GM12891 (cell line): ENCODE results near the gene SMIM21.

Source experiments
- DNase-seq: peaks from one replicate; pipeline ENCODE4 v3.0.0; 2011; ENCODE audit warnings: low spot score; ENCODE audit not compliant: insufficient read length
- FAIRE-seq: peaks from 2 replicates; lab custom pipeline; 2011; peaks lifted over from hg19 to GRCh38; lab: Jason Lieb, UNC
- PAX5 ChIP-seq: IDR thresholded peaks from 2 replicates; pipeline ENCODE4 v1.6.1; 2011; ENCODE audit warnings: low read length, moderate library complexity, mild to moderate bottlenecking; ENCODE audit not compliant: insufficient read depth, severe bottlenecking
- POLR2A ChIP-seq: IDR thresholded peaks from 2 replicates; pipeline ENCODE4 v1.6.1; 2011; ENCODE audit warnings: low read depth, low read length, control low read depth
- POLR2AphosphoS5 ChIP-seq: IDR thresholded peaks from 2 replicates; pipeline ENCODE4 v1.6.1; 2011; ENCODE audit warnings: low read depth, low read length, control low read depth
- POU2F2 ChIP-seq: IDR thresholded peaks from 2 replicates; pipeline ENCODE4 v1.6.1; 2011; ENCODE audit warnings: low read depth, mild to moderate bottlenecking, control low read depth, low read length, moderate library complexity
- SPI1 ChIP-seq: IDR thresholded peaks from 2 replicates; pipeline ENCODE4 v1.6.1; 2011; ENCODE audit warnings: low read depth, low read length, control low read depth
- TAF1 ChIP-seq: IDR thresholded peaks from 2 replicates; pipeline ENCODE4 v1.6.1; 2011; ENCODE audit warnings: low read depth, low read length, control low read depth

SMIM21 gene

DNA sequence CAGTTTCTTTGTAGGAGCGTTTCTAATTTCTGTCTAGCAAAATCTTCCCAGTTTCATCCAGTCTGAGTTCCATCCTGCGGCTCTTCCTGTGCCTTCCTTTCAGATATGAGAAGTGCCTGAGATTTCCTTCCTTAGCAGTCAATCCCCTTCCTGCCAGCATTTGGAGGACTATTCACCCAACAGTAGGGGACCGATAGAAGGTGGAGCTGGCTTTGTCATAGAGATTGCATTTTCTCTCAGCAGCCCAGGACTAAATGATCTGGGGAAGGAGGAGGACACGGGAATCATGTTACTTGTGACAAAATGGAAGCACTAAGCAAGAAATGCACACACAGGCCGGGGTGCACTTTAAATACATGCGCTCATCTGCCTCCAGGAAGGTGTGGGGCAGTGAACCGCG lies 5.6 kb upstream of the SMIM21 start:
- DNase-seq (no peak), FAIRE-seq (no peak)
- TF ChIP-seq POLR2A (no peak), POLR2AphosphoS5 (no peak)

DNA sequence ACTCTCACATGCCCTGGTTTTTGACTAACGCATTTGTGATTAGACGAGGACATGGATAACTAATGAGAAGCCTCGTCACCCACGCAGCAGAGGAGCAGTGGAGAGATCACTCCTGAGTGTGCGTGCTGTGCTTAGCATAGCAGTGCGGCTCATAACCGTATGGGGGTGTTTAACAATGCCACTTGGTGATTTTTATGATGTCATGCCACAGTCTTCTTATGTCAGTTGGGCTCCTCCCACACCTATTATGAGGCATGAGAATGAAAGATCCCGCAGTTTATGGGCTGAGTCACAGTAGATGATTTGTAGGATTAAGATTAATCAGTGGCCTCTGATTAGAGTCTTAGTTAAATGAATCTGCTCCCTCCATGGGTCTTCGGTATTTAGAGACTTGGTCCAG lies 2.5 kb upstream of the SMIM21 start:
- DNase-seq, result no peak
- FAIRE-seq, result no peak
- TF ChIP-seq SPI1, result no peak
- no peak for TF ChIP-seq POLR2AphosphoS5
- no peak for TF ChIP-seq PAX5
- no peak for TF ChIP-seq POU2F2
- TF ChIP-seq POLR2A, result no peak
- TF ChIP-seq TAF1, result no peak

DNA sequence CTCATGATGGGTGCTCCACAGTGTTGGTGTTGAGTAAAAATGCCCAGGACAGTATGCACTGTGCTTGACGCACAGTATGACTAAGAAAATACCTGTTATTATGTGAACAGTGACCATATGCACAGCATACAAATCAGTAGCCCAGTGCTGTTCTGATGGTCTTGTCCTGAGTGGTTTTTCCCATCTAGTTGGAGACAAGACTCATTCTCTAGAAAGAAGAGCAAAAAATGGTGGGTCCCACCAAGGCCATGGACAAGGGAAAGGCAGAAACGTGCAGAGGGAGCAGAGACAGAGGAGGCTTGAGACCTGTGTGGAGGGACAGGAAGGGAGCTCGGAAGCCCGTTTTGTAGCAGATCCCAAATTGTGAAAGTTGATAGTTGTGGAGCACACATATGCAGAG lies 987 bp upstream of the SMIM21 start:
- no peak for DNase-seq
- TF ChIP-seq TAF1, result no peak
- FAIRE-seq, result no peak

DNA sequence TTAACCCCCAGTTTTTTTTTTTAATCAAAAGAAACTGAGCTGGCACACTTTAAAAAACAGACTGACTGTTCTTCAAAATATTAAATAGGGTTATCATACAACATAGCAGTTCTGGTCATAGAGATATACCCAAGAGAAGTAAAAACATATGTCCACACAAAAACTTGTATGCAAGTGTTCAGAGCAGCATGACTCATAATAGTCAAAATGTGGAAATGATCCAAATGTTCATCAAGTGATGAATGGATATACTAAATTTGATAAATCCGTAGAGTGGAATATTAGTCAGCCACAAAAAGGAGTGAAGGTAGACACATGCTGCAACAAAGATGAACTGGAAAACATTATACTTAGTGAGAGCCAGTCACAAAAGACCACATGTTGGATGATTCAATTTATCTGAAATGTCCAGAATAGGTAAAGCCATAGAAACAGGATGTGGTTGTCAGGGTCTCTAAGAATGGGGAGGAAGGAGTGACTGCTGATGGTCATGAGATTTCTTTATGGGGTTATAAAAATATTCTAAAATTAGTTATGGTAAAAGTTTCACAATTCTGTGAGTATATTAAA lies 5.1 kb downstream of the SMIM21 start:
- DNase-seq, result no peak
- no peak for TF ChIP-seq POLR2AphosphoS5
- no peak for TF ChIP-seq SPI1
- no peak for TF ChIP-seq POLR2A
- no peak for TF ChIP-seq POU2F2
- no peak for TF ChIP-seq TAF1
- TF ChIP-seq PAX5, result no peak
- no peak for FAIRE-seq

DNA sequence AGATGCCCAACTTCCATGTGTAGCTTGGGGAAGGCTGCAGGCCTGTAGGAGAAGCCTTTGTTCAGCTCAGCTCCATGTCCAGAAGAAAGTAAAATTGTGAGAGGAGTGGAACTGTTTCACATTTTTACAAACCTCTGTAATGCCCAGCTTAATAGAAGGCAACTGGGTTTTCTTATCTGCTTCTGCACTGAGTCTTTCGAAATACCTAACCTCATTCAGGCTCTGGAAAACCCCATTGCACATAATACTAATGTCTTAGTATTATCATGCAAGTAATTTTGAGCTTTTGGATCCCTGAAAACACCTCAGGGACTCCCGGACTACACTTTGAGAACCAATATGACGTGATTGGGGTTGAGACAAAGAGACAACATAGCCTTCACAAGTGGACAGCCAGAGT lies 5.8 kb downstream of the SMIM21 start:
- no peak for FAIRE-seq
- DNase-seq, result no peak

DNA sequence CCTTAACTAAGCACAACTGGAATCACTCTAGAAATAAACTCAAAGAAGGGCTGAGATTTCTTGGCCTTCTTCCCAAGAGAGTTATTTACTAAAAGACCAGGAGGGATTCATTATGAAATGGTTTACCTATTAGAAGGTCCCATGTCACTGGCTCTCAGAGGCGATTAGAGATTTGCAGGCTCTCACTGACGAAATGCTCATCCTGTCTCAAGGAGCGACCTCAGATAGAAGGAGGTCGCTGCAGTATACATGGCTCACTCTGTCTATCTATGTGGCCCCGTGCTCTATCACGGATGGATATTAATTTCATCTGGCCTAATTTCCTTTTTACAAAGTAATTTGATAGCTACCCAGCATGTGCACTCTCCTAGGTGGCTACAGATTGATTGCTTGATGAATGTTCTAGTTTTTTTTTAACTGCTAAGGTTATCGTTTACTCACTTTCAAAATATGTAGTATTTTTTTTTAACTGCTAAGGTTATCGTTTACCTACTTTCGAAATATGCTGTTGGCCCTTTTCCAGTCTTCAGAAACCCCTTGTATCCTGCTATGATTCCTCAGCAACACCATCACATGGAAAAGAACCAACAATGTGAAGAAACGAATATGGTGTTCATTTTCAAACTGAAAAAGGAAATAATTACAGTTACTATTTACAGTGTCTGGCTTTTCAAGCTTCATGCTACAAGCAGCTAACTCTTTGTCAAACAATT lies 9.1 kb downstream of the SMIM21 start:
- TF ChIP-seq POLR2A, result no peak
- TF ChIP-seq POLR2AphosphoS5, result no peak
- no peak for TF ChIP-seq POU2F2
- TF ChIP-seq PAX5, result no peak
- no peak for TF ChIP-seq TAF1
- DNase-seq (no peak), FAIRE-seq (no peak)

More for the DNA sequence above, 5.8 kb downstream of the SMIM21 start:
- no peak for TF ChIP-seq TAF1
- TF ChIP-seq POLR2AphosphoS5, result no peak
- no peak for TF ChIP-seq SPI1
- TF ChIP-seq POU2F2, result no peak
- TF ChIP-seq POLR2A, result no peak
- no peak for TF ChIP-seq PAX5

DNA sequence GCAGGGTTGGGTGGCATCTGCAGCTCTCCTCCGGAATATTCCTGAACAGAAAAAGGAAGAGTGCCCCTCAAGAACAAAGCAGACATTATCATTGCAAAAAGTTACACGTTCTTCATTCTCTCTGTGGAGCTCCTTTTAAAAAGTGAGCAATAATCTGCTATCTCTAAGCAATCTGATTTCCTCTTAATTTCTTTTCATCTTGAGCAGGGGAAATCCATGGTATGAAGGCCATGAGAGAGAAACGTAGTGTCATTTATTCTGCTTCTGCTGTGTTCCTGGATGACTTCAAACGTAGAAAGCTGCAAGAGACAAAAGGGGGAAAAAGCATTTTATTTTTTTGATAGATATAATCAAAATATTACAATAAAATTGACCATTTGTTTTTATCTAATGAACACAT lies 16.9 kb downstream of the SMIM21 start:
- TF ChIP-seq POU2F2, result no peak
- no peak for TF ChIP-seq TAF1
- TF ChIP-seq POLR2AphosphoS5, result no peak
- TF ChIP-seq SPI1, result no peak
- TF ChIP-seq POLR2A, result no peak
- no peak for TF ChIP-seq PAX5

DNA sequence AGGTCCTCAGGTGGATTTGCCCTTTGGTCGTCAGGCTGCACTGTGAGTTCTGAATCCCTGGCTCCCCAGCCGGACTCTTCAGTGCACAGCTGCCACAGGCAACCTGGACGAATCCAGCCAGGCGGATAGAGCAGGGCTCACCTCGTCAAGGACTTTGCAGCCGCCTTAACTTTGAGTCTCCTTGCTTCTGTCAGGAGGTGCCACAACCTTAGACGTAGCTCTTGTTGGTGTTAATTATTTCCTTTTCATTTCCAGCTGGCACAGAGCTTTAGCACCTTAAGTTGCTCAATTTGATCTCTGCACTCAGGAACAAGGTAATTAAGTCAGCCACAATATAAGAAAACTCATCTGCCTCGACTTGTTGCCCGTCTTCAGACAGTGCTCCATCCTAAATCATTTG lies 17.7 kb downstream of the SMIM21 start:
- no peak for TF ChIP-seq POU2F2
- no peak for FAIRE-seq
- no peak for DNase-seq

More for the DNA sequence above, 16.9 kb downstream of the SMIM21 start:
- FAIRE-seq, result no peak
- DNase-seq, result no peak

DNA sequence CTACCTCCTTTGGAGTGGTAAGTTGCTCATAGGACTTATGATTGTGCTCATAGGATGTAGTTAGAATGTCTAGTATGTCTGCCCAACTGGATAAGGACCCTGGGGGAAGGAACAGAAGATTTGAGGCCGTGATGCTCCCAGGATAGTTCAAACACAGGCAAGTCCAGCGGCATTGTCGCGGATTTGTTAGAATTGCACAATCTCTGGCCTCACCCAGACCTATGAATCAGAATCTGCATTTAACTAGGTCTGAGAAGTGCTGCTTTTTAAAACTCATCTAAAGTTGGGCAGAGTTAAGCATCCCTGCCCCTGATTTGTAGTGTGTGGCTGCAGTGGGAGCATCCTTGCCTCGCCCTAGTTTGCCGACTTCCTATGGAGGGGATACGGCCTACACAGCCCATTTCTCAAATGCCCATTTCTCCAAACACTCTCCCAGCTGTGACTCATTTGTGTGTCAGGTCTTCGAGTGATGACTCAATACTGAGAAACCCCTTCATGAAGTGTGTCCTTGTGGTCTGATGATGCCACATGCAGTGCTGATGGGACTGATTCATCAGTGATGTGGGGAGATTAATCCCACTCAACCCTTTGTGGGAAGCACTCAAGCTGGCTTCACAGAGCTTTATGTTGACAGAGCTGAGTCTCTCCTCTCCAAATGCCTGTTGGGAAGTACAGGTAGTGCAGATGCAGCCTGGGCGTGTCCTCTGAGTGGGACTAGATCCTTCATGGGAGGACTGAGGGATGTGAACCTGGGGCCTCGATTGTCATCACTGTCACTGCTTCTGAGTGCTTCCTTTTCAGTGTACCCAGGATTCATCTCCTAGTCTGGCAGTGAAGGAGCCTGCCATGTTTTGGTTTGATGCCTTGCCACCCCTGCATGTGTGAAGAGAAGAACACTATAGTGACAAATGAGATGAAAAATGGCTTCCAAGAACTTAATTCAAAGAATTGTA lies 18.7 kb downstream of the SMIM21 start:
- DNase-seq (no peak), FAIRE-seq (no peak)
- no peak for TF ChIP-seq TAF1
- TF ChIP-seq POU2F2, result no peak
- no peak for TF ChIP-seq POLR2A
- TF ChIP-seq SPI1, result no peak
- no peak for TF ChIP-seq POLR2AphosphoS5
- TF ChIP-seq PAX5, result no peak
